Hepatic stellate cell (primary cell): Measurements from ENCODE around the gene COA5.

Experiments
- DNase-seq: peaks from one replicate; pipeline ENCODE4 v3.0.0; 2011; ENCODE audit warnings: low spot score

The COA5 gene

GRCh38 chr2:98571796-98572195, 36.5 kb downstream of the COA5 start:
- DNase-seq = no peak

GRCh38 chr2:98571121-98571701, 37.1 kb downstream of the COA5 start:
- no peak for DNase-seq

- DNase-seq = no peak
These were observed 38.0 kb downstream of the COA5 start for GRCh38 chr2:98570356-98570755.

- DNase-seq = no peak
These were observed 38.4 kb downstream of the COA5 start for GRCh38 chr2:98569915-98570314.

- peak; percentile 55 for DNase-seq
These were observed 39.0 kb downstream of the COA5 start for GRCh38 chr2:98569197-98569793.

- DNase-seq = peak; percentile 83
These were observed 40.0 kb downstream of the COA5 start for GRCh38 chr2:98568161-98568956.

- no peak for DNase-seq
These were observed 42.4 kb downstream of the COA5 start for GRCh38 chr2:98565941-98566340.

GRCh38 chr2:98565286-98565860, 42.9 kb downstream of the COA5 start:
- DNase-seq = no peak

GRCh38 chr2:98564541-98565132, 43.7 kb downstream of the COA5 start:
- DNase-seq = no peak

- DNase-seq = no peak
These were observed 44.9 kb downstream of the COA5 start for GRCh38 chr2:98563394-98563793.

GRCh38 chr2:98561902-98562695, 46.2 kb downstream of the COA5 start:
- DNase-seq = peak; percentile 58

- no peak for DNase-seq
These were observed 47.3 kb downstream of the COA5 start for GRCh38 chr2:98561018-98561417.

GRCh38 chr2:98560256-98560771, 48.0 kb downstream of the COA5 start:
- DNase-seq = peak; percentile 96

- DNase-seq = no peak
These were observed 48.7 kb downstream of the COA5 start for GRCh38 chr2:98559581-98559980.

- no peak for DNase-seq
These were observed 49.3 kb downstream of the COA5 start for GRCh38 chr2:98558852-98559530.

GRCh38 chr2:98556344-98557033, 51.8 kb downstream of the COA5 start:
- DNase-seq = no peak

- DNase-seq = no peak
These were observed 52.6 kb downstream of the COA5 start for GRCh38 chr2:98555696-98556095.

- DNase-seq = no peak
These were observed 54.0 kb downstream of the COA5 start for GRCh38 chr2:98554116-98554861.

GRCh38 chr2:98552499-98553179, 55.7 kb downstream of the COA5 start:
- DNase-seq = peak; percentile 74
